NT2/D1 (cell line): ENCODE results near the gene PUDP.

Experiments used
- DNase-seq: peaks from one replicate; pipeline ENCODE4 v3.0.0-alpha.2; 2011; ENCODE audit warnings: low read depth, low spot score
- H3K27me3 ChIP-seq: 2 replicates; pipeline ENCODE4 v1.6.0; 2011; ENCODE audit warnings: mild to moderate bottlenecking; ENCODE audit not compliant: insufficient read length, insufficient read depth
- H3K36me3 ChIP-seq: 2 replicates; pipeline ENCODE4 v1.6.1; 2011; ENCODE audit warnings: mild to moderate bottlenecking, low read length, mixed read lengths; ENCODE audit not compliant: insufficient read depth, insufficient read length
- H3K4me1 ChIP-seq: 2 replicates; pipeline ENCODE4 v1.5.1; 2011; ENCODE audit not compliant: insufficient read depth, insufficient read length
- H3K4me3 ChIP-seq: 2 replicates; pipeline ENCODE4 v1.5.1; 2011; ENCODE audit warnings: low read depth; ENCODE audit not compliant: insufficient read length
- H3K9ac ChIP-seq: 2 replicates; pipeline ENCODE4 v1.6.0; 2011; ENCODE audit warnings: low read depth; ENCODE audit not compliant: insufficient read length
- H3K9me3 ChIP-seq: 2 replicates; pipeline ENCODE4 v1.5.1; 2011; ENCODE audit warnings: mild to moderate bottlenecking, low read length; ENCODE audit not compliant: insufficient read depth
- SUZ12 ChIP-seq: IDR thresholded peaks from 2 replicates; pipeline ENCODE4 v1.6.1; 2011; ENCODE audit not compliant: insufficient read length, insufficient read depth; ENCODE audit errors: extremely low read depth
- YY1 ChIP-seq: IDR thresholded peaks from 2 replicates; pipeline ENCODE4 v1.6.1; 2011; ENCODE audit not compliant: insufficient read length, insufficient read depth
- ZNF274 ChIP-seq: IDR thresholded peaks from 2 replicates; pipeline ENCODE4 v1.6.1; 2011; ENCODE audit warnings: mild to moderate bottlenecking, low read depth, low read length

Gene PUDP

GRCh38 chrX:7083468-7084396 is 64.2 kb downstream of the PUDP start:
- no peaks in the 10 kb centered on the region for H3K4me1 ChIP-seq

GRCh38 chrX:7083021-7083420 is 64.9 kb downstream of the PUDP start:
- H3K9ac ChIP-seq, result no peak overlapping the region
- TF ChIP-seq YY1 (no peak), ZNF274 (no peak), SUZ12 (no peak)

More at GRCh38 chrX:7083468-7084396, 64.2 kb downstream of the PUDP start:
- no peaks in the 10 kb centered on the region for H3K9me3 ChIP-seq
- no peak for TF ChIP-seq YY1
- no peak overlapping the region for H3K4me3 ChIP-seq
- H3K36me3 ChIP-seq, result peaks cover 11% of the 10 kb centered on the region
- DNase-seq, result no peak
- H3K27me3 ChIP-seq, result no peaks in the 10 kb centered on the region
- no peak overlapping the region for H3K9ac ChIP-seq

GRCh38 chrX:7082556-7082955 is 65.4 kb downstream of the PUDP start:
- H3K4me3 ChIP-seq, result no peak overlapping the region
- peaks cover 11% of the 10 kb centered on the region for H3K36me3 ChIP-seq
- no peaks in the 10 kb centered on the region for H3K27me3 ChIP-seq
- TF ChIP-seq ZNF274 (no peak), YY1 (no peak), SUZ12 (no peak)
- no peak for DNase-seq
- H3K9ac ChIP-seq, result no peak overlapping the region
- H3K9me3 ChIP-seq, result no peaks in the 10 kb centered on the region
- H3K4me1 ChIP-seq, result no peaks in the 10 kb centered on the region

More at GRCh38 chrX:7083021-7083420, 64.9 kb downstream of the PUDP start:
- Histone ChIP-seq H3K27me3 (no peaks in the 10 kb centered on the region), H3K4me1 (no peaks in the 10 kb centered on the region), H3K4me3 (no peak overlapping the region), H3K9me3 (no peaks in the 10 kb centered on the region), H3K36me3 (peaks cover 11% of the 10 kb centered on the region)
- no peak for DNase-seq

GRCh38 chrX:7077241-7078230 is 70.4 kb downstream of the PUDP start:
- TF ChIP-seq ZNF274 (no peak), SUZ12 (no peak), YY1 (no peak)
- no peaks in the 10 kb centered on the region for H3K4me1 ChIP-seq
- no peaks in the 10 kb centered on the region for H3K9me3 ChIP-seq
- H3K9ac ChIP-seq, result no peak overlapping the region
- no peaks in the 10 kb centered on the region for H3K27me3 ChIP-seq
- peaks cover 24% of the 10 kb centered on the region for H3K36me3 ChIP-seq
- no peak for DNase-seq
- no peak overlapping the region for H3K4me3 ChIP-seq

GRCh38 chrX:7076245-7076661 is 71.7 kb downstream of the PUDP start:
- no peak for TF ChIP-seq ZNF274
- TF ChIP-seq YY1, result no peak
- no peak for TF ChIP-seq SUZ12
- Histone ChIP-seq H3K4me3 (no peak overlapping the region), H3K27me3 (no peaks in the 10 kb centered on the region), H3K4me1 (no peaks in the 10 kb centered on the region), H3K36me3 (peaks cover 22% of the 10 kb centered on the region), H3K9me3 (no peaks in the 10 kb centered on the region), H3K9ac (no peak overlapping the region)
- DNase-seq, result no peak

GRCh38 chrX:7074908-7075204 is 73.1 kb downstream of the PUDP start:
- H3K9me3 ChIP-seq, result no peaks in the 10 kb centered on the region
- no peaks in the 10 kb centered on the region for H3K27me3 ChIP-seq
- TF ChIP-seq SUZ12, result no peak
- TF ChIP-seq YY1, result no peak
- no peak for TF ChIP-seq ZNF274
- H3K36me3 ChIP-seq, result peaks cover 22% of the 10 kb centered on the region
- H3K4me1 ChIP-seq, result no peaks in the 10 kb centered on the region
- no peak overlapping the region for H3K4me3 ChIP-seq
- no peak for DNase-seq
- no peak overlapping the region for H3K9ac ChIP-seq
